Trophoblast cell (in vitro differentiated cells and primary cell): ENCODE results near the gene SEC31B.
A peak's percentile ranks its signal among the peaks of the same experiment; 100 is the strongest.

Experiments
- DNase-seq, 2 donors: peaks; one replicate each; pipeline ENCODE4 v3.0.0-alpha.2; 2016
- H2AFZ ChIP-seq: 2 replicates; pipeline ENCODE4 v1.6.1; 2013; ENCODE audit warnings: low read length, moderate library complexity, mild to moderate bottlenecking; ENCODE audit not compliant: insufficient read depth, poor library complexity
- H2AK5ac ChIP-seq: 2 replicates; pipeline ENCODE4 v1.6.1; 2013; ENCODE audit warnings: mild to moderate bottlenecking, low read length
- H2BK120ac ChIP-seq: 2 replicates; pipeline ENCODE4 v1.6.1; 2013; ENCODE audit warnings: low read length, mild to moderate bottlenecking, moderate library complexity; ENCODE audit not compliant: insufficient read depth, poor library complexity
- H2BK12ac ChIP-seq: 2 replicates; pipeline ENCODE4 v1.6.1; 2013; ENCODE audit warnings: mild to moderate bottlenecking, low read length, moderate library complexity
- H2BK5ac ChIP-seq: 2 replicates; pipeline ENCODE4 v1.6.1; 2013; ENCODE audit warnings: low read length, low read depth, moderate library complexity, mild to moderate bottlenecking; ENCODE audit not compliant: poor library complexity
- H3K14ac ChIP-seq: 2 replicates; pipeline ENCODE4 v1.6.1; 2013; ENCODE audit warnings: mild to moderate bottlenecking, low read length
- H3K18ac ChIP-seq: 2 replicates; pipeline ENCODE4 v1.6.1; 2013; ENCODE audit warnings: mild to moderate bottlenecking, low read length
- H3K23ac ChIP-seq: 2 replicates; pipeline ENCODE4 v1.6.1; 2013; ENCODE audit warnings: low read length
- H3K27ac ChIP-seq: 2 replicates; pipeline ENCODE4 v1.5.1; 2013; ENCODE audit warnings: low read depth, mild to moderate bottlenecking, inconsistent platforms, low read length, moderate library complexity
- H3K27me3 ChIP-seq: 2 replicates; pipeline ENCODE4 v1.6.1; 2013; ENCODE audit warnings: inconsistent platforms, mild to moderate bottlenecking, low read length, moderate library complexity; ENCODE audit not compliant: insufficient read depth
- H3K36me3 ChIP-seq, 2 experiments: 1 replicate in 1 of 2; 2 replicates in 1 of 2; pipeline ENCODE4 v1.6.1; 2013; ENCODE audit warnings: low read length in 2 of 2, mild to moderate bottlenecking in 2 of 2, moderate library complexity in 1 of 2; ENCODE audit not compliant: insufficient read depth in 2 of 2, control insufficient read depth in 1 of 2
- H3K4ac ChIP-seq: 2 replicates; pipeline ENCODE4 v1.6.1; 2013; ENCODE audit warnings: low read depth, mild to moderate bottlenecking, low read length, moderate library complexity
- H3K4me1 ChIP-seq, 2 experiments: 1 replicate in 1 of 2; 2 replicates in 1 of 2; pipeline ENCODE4 v1.6.1; 2013; ENCODE audit warnings: low read length in 2 of 2, mild to moderate bottlenecking in 2 of 2, moderate library complexity in 1 of 2; ENCODE audit not compliant: insufficient read depth in 2 of 2, control insufficient read depth in 1 of 2
- H3K4me2 ChIP-seq: 2 replicates; pipeline ENCODE4 v1.6.1; 2013; ENCODE audit warnings: inconsistent platforms, mild to moderate bottlenecking, low read length, moderate library complexity
- H3K4me3 ChIP-seq: 2 replicates; pipeline ENCODE4 v1.5.1; 2013; ENCODE audit warnings: mild to moderate bottlenecking, low read depth, low read length, inconsistent platforms
- H3K79me1 ChIP-seq: one replicate; pipeline ENCODE4 v1.6.1; 2013; ENCODE audit warnings: low read length
- H3K79me2 ChIP-seq: 2 replicates; pipeline ENCODE4 v1.6.1; 2013; ENCODE audit warnings: low read length, mild to moderate bottlenecking; ENCODE audit not compliant: control insufficient read depth, insufficient read depth, poor library complexity
- H3K9ac ChIP-seq: 2 replicates; pipeline ENCODE4 v1.6.1; 2013; ENCODE audit warnings: mild to moderate bottlenecking, low read length
- H3K9me3 ChIP-seq: 2 replicates; pipeline ENCODE4 v1.6.1; 2013; ENCODE audit warnings: low read depth, mild to moderate bottlenecking, control low read depth, inconsistent platforms, low read length; ENCODE audit not compliant: insufficient read depth
- H4K12ac ChIP-seq: 2 replicates; pipeline ENCODE4 v1.6.1; 2013; ENCODE audit warnings: low read depth, mild to moderate bottlenecking, low read length, moderate library complexity
- H4K8ac ChIP-seq: 2 replicates; pipeline ENCODE4 v1.6.1; 2013; ENCODE audit warnings: low read depth, mild to moderate bottlenecking, low read length, moderate library complexity
- H4K91ac ChIP-seq: one replicate; pipeline ENCODE4 v1.6.1; 2013; ENCODE audit warnings: low read depth, mild to moderate bottlenecking, low read length, moderate library complexity
- WGBS: extraction: QIAGEN DNeasy Blood & Tissue Kit; methylation state at CpG from one replicate; pipeline ENCODE4 v1.1.7; 2013; ENCODE audit warnings: missing lambda C conversion rate; ENCODE audit not compliant: insufficient read length, insufficient coverage; ENCODE audit errors: extremely low coverage; 5-methylcytosine and 5-hydroxymethylcytosine counted together

Gene SEC31B

GRCh38 chr10:100447663-100448062 is 72.0 kb downstream of the SEC31B start:
- H3K23ac ChIP-seq, result no peak overlapping the region
- H3K4ac ChIP-seq, result no peak overlapping the region

GRCh38 chr10:100446130-100446761 is 73.4 kb downstream of the SEC31B start:
- H2BK5ac ChIP-seq, result no peak overlapping the region
- H2BK12ac ChIP-seq, result no peak overlapping the region
- H2AFZ ChIP-seq, result no peak overlapping the region
- H3K4ac ChIP-seq, result no peak overlapping the region
- H3K4me2 ChIP-seq, result no peak overlapping the region
- no peak overlapping the region for H4K12ac ChIP-seq
- no peak overlapping the region for H3K18ac ChIP-seq
- peaks cover 3% of the 10 kb centered on the region for H3K9me3 ChIP-seq
- no peak overlapping the region for H2AK5ac ChIP-seq
- H3K27ac ChIP-seq, result no peak overlapping the region
- H3K4me3 ChIP-seq, result no peak overlapping the region
- no peak for DNase-seq
- H2BK120ac ChIP-seq, result no peak overlapping the region
- H3K27me3 ChIP-seq, result no peaks in the 10 kb centered on the region
- H3K79me2 ChIP-seq, result no peaks in the 10 kb centered on the region
- H3K14ac ChIP-seq, result no peak overlapping the region
- no peak overlapping the region for H3K23ac ChIP-seq
- H3K36me3 ChIP-seq, result no peaks in the 10 kb centered on the region
- no peak overlapping the region for H3K9ac ChIP-seq
- no peaks in the 10 kb centered on the region for H3K79me1 ChIP-seq
- H4K91ac ChIP-seq, result no peak overlapping the region
- H3K4me1 ChIP-seq, result no peaks in the 10 kb centered on the region
- H4K8ac ChIP-seq, result no peak overlapping the region
- whole genome bisulfite sequencing, result no CpG with 5 or more reads among the region's 4 CpGs

More at GRCh38 chr10:100447663-100448062, 72.0 kb downstream of the SEC31B start:
- H2AK5ac ChIP-seq, result no peak overlapping the region
- no peak overlapping the region for H2BK120ac ChIP-seq
- H3K79me2 ChIP-seq, result no peaks in the 10 kb centered on the region
- no peaks in the 10 kb centered on the region for H3K79me1 ChIP-seq
- H4K12ac ChIP-seq, result no peak overlapping the region
- no peaks in the 10 kb centered on the region for H3K36me3 ChIP-seq
- H3K9ac ChIP-seq, result no peak overlapping the region
- no peak overlapping the region for H3K27ac ChIP-seq
- H3K9me3 ChIP-seq, result peaks cover 3% of the 10 kb centered on the region
- H3K4me3 ChIP-seq, result no peak overlapping the region
- no peak overlapping the region for H2BK5ac ChIP-seq
- no peak for DNase-seq
- no peak overlapping the region for H2BK12ac ChIP-seq
- no peak overlapping the region for H4K8ac ChIP-seq
- no peak overlapping the region for H3K18ac ChIP-seq
- H3K4me2 ChIP-seq, result no peak overlapping the region
- H4K91ac ChIP-seq, result no peak overlapping the region
- H3K4me1 ChIP-seq, result no peaks in the 10 kb centered on the region
- H3K27me3 ChIP-seq, result no peaks in the 10 kb centered on the region
- H2AFZ ChIP-seq, result no peak overlapping the region
- no peak overlapping the region for H3K14ac ChIP-seq
- no CpG with 5 or more reads among the region's 1 CpG for WGBS

GRCh38 chr10:100442548-100442947 is 77.1 kb downstream of the SEC31B start:
- Histone ChIP-seq H3K4me3 (no peak overlapping the region), H2BK12ac (no peak overlapping the region), H2BK120ac (no peak overlapping the region), H4K12ac (no peak overlapping the region), H3K9me3 (peaks cover 3% of the 10 kb centered on the region), H4K91ac (no peak overlapping the region), H3K27me3 (no peaks in the 10 kb centered on the region), H3K79me2 (no peaks in the 10 kb centered on the region), H3K9ac (no peak overlapping the region), H3K4me2 (no peak overlapping the region), H3K14ac (no peak overlapping the region), H3K79me1 (no peaks in the 10 kb centered on the region), H3K36me3 (no peaks in the 10 kb centered on the region), H3K18ac (no peak overlapping the region), H3K23ac (no peak overlapping the region), H2AFZ (no peak overlapping the region), H3K27ac (no peak overlapping the region), H4K8ac (no peak overlapping the region), H3K4me1 (no peaks in the 10 kb centered on the region), H2AK5ac (no peak overlapping the region), H2BK5ac (no peak overlapping the region), H3K4ac (no peak overlapping the region)
- WGBS, result no CpG with 5 or more reads among the region's 3 CpGs
- DNase-seq, result peak; percentile 32 to 67

GRCh38 chr10:100438674-100439315 is 80.9 kb downstream of the SEC31B start:
- Histone ChIP-seq H3K36me3 (no peaks in the 10 kb centered on the region), H3K4me3 (no peak overlapping the region), H3K27me3 (no peaks in the 10 kb centered on the region), H3K4me2 (no peak overlapping the region), H3K9me3 (no peaks in the 10 kb centered on the region), H2BK120ac (no peak overlapping the region), H2BK5ac (no peak overlapping the region), H4K12ac (no peak overlapping the region), H3K23ac (no peak overlapping the region), H3K27ac (no peak overlapping the region), H2BK12ac (no peak overlapping the region), H3K14ac (no peak overlapping the region), H3K79me2 (no peaks in the 10 kb centered on the region), H3K4ac (no peak overlapping the region), H4K8ac (no peak overlapping the region), H2AFZ (no peak overlapping the region), H4K91ac (no peak overlapping the region), H3K4me1 (no peaks in the 10 kb centered on the region), H3K79me1 (no peaks in the 10 kb centered on the region), H2AK5ac (no peak overlapping the region), H3K18ac (no peak overlapping the region), H3K9ac (no peak overlapping the region)
- no peak for DNase-seq
- no CpG with 5 or more reads among the region's 6 CpGs for WGBS
